Measurements from ENCODE around the gene OTUD5. TPM values are rescaled to one million over a fixed set of nuclear protein-coding genes. Genes with fewer than 3 reads are reported as not detected.

Gene OTUD5
- total and polyA plus RNA-seq, 2 of the 13 experiments (the other 11 are each of a cell fraction or from before 2014, with no cell fraction given) = 18.4 to 42.2 TPM

- Histone ChIP-seq H4K20me1 (ENCODE audit: insufficient read depth, low read length) (no peaks in the 10 kb centered on the region), H3K4me3 (replicated peaks in 1 of 3; ENCODE audit: insufficient read depth in 1 of 3, low read depth in 2 of 3, low read length in 3 of 3) (no peak overlapping the region), H3K9me3 (ENCODE audit: low read length) (no peaks in the 10 kb centered on the region), H3K4me1 (ENCODE audit: insufficient read depth, low read length) (peaks cover 18% of the 10 kb centered on the region), H3K9ac (ENCODE audit: insufficient read depth, low read depth, low read length) (no peak overlapping the region), H3K79me2 (ENCODE audit: insufficient read depth, low read length) (no peaks in the 10 kb centered on the region), H3K36me3 (replicated peaks in 1 of 2; ENCODE audit: control insufficient read depth in 1 of 2, insufficient read depth in 2 of 2, low read length in 2 of 2) (no peaks in the 10 kb centered on the region), H3K4me2 (ENCODE audit: low read depth, low read length) (no peak overlapping the region), H3K27me3 (ENCODE audit: control insufficient read depth in 1 of 2, insufficient read depth in 2 of 2, low read length in 2 of 2) (no peaks in the 10 kb centered on the region), H2AFZ (ENCODE audit: low read length) (no peak overlapping the region), H3K27ac (ENCODE audit: extremely low read length, insufficient read depth, low read length) (no peak overlapping the region)
- FAIRE-seq (no peak), ATAC-seq (no peak), DNase-seq (ENCODE audit: low spot score) (no peak)
- BruUV-seq (replicated peaks) = no TSS peak
- in situ Hi-C loops (cut with HindIII; ENCODE audit: extremely low pct_ligation_motif_present, low pct_unique_long_range_greater_than_20kb) (no loop called here), intact Hi-C loops (cut with micrococcal nuclease; ENCODE audit: unreplicated experiment) (no loop called here)
- ChIA-PET CTCF (ENCODE audit: low intra/inter-chr PET ratio, low total read pairs) (no interaction called here), POLR2A (no interaction called here)
- TF ChIP-seq ZNF562 (CRISPR knock-in tag; IDR thresholded peaks at IDR 0.05; ENCODE audit: borderline replicate concordance) (no peak), ZNF7 (CRISPR knock-in tag; IDR thresholded peaks at IDR 0.05) (no peak), HHEX (CRISPR knock-in tag; IDR thresholded peaks at IDR 0.05) (no peak), ZFAT (CRISPR knock-in tag; conservative IDR thresholded peaks at IDR 0.05) (no peak), PRMT3 (CRISPR knock-in tag; IDR thresholded peaks at IDR 0.05; ENCODE audit: borderline replicate concordance, low read depth) (no peak), ZFY (CRISPR knock-in tag; IDR thresholded peaks at IDR 0.05) (no peak), CREBL2 (CRISPR knock-in tag; IDR thresholded peaks at IDR 0.05; ENCODE audit: borderline replicate concordance) (no peak), ZNF362 (CRISPR knock-in tag; IDR thresholded peaks at IDR 0.05; ENCODE audit: borderline replicate concordance) (no peak), SMARCC2 (IDR thresholded peaks at IDR 0.05) (no peak), THAP7 (CRISPR knock-in tag; IDR thresholded peaks at IDR 0.05) (no peak), ZNF564 (CRISPR knock-in tag; IDR thresholded peaks at IDR 0.05) (no peak), HMGXB4 (CRISPR knock-in tag; IDR thresholded peaks at IDR 0.05; ENCODE audit: borderline replicate concordance in 1 of 2, low read depth in 1 of 2) (no peak), ZNF878 (CRISPR knock-in tag; IDR thresholded peaks at IDR 0.05) (no peak), ZNF574 (CRISPR knock-in tag; IDR thresholded peaks at IDR 0.05) (no peak), ZNF484 (CRISPR knock-in tag; IDR thresholded peaks at IDR 0.05; ENCODE audit: borderline replicate concordance, low read depth) (no peak), MXD1 (CRISPR knock-in tag; IDR thresholded peaks at IDR 0.05) (no peak), ZNF136 (CRISPR knock-in tag; IDR thresholded peaks at IDR 0.05; ENCODE audit: low read depth) (no peak), ZFYVE20 (CRISPR knock-in tag; IDR thresholded peaks at IDR 0.05; ENCODE audit: borderline replicate concordance, low read depth) (no peak), ZBTB38 (CRISPR knock-in tag; IDR thresholded peaks at IDR 0.05) (no peak)
- no CpG with 5 or more reads among the region's 14 CpGs for WGBS (ENCODE audit: low lambda C conversion rate)
Measured at GRCh38 chrX:48965959-48966358, 8.6 kb upstream of the OTUD5 start.
